HEK293 (cell line): ENCODE results near the gene MCTP1.

Experiments used
- HOXA7 ChIP-seq: sonication (generic); formaldehyde crosslinking; IDR thresholded peaks from 2 replicates; pipeline ENCODE4 v1.8.1; 2022; ENCODE audit warnings: missing genetic modification reagents, borderline replicate concordance
- ZNF302 ChIP-seq: fragments of 450-650 bp; formaldehyde crosslinking; IDR thresholded peaks from 2 replicates; pipeline ENCODE4 v1.5.1; 2016; ENCODE audit warnings: missing biosample characterization, missing genetic modification characterization, low read depth
- ZNF660 ChIP-seq: fragments of 450-650 bp; IDR thresholded peaks from 2 replicates; pipeline ENCODE4 v1.5.1; 2018; ENCODE audit warnings: missing biosample characterization, mild to moderate bottlenecking, missing genetic modification characterization
- ZNF777 ChIP-seq: fragments of 450-650 bp; formaldehyde crosslinking; IDR thresholded peaks from 2 replicates; pipeline ENCODE4 v1.5.1; 2017; ENCODE audit warnings: missing biosample characterization, missing genetic modification characterization, borderline replicate concordance
- TF ChIP-seq, protein P1 (sequence below): fragments of 450-650 bp; formaldehyde crosslinking; IDR thresholded peaks from 2 replicates; pipeline ENCODE4 v1.5.1; 2016; ENCODE audit warnings: missing biosample characterization, missing genetic modification characterization

DNA sequence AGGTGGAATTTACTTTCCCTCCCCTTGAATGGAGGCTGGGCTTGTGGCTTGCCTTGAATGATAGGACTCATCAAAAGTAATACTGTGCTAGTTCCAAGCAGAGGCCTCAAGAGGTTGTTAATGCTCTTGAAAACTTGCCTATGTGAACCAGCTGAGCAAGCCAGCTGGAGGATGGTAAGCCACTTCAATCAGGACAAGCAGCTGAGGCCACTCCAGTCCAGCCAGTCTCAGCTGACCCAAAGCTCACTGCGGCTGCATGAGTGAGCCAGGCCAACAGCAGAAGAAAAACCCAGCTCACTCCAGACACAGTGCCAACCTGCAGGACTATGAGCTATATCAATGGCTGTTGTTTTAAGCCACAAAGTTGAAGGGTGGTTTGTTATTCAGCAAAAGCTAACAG is 182.8 kb downstream of the MCTP1 start:
- TF ChIP-seq HOXA7 (CRISPR knock-in tag), result no peak
- TF ChIP-seq ZNF302 (tag by site-specific recombination), result no peak
- TF ChIP-seq, protein P1, sequence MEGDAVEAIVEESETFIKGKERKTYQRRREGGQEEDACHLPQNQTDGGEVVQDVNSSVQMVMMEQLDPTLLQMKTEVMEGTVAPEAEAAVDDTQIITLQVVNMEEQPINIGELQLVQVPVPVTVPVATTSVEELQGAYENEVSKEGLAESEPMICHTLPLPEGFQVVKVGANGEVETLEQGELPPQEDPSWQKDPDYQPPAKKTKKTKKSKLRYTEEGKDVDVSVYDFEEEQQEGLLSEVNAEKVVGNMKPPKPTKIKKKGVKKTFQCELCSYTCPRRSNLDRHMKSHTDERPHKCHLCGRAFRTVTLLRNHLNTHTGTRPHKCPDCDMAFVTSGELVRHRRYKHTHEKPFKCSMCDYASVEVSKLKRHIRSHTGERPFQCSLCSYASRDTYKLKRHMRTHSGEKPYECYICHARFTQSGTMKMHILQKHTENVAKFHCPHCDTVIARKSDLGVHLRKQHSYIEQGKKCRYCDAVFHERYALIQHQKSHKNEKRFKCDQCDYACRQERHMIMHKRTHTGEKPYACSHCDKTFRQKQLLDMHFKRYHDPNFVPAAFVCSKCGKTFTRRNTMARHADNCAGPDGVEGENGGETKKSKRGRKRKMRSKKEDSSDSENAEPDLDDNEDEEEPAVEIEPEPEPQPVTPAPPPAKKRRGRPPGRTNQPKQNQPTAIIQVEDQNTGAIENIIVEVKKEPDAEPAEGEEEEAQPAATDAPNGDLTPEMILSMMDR (tag by site-specific recombination), result no peak
- no peak for TF ChIP-seq ZNF777 (tag by site-specific recombination)
- TF ChIP-seq ZNF660, result no peak
